ENCODE results near the gene SLC29A2. TPM values are rescaled to one million over a fixed set of nuclear protein-coding genes. Genes with fewer than 3 reads are reported as not detected.

SLC29A2 gene
- total and polyA plus RNA-seq, 2 donors (not counting 1 experiment from before 2014, with no cell fraction given): 16.2 to 18.5 TPM

DNA sequence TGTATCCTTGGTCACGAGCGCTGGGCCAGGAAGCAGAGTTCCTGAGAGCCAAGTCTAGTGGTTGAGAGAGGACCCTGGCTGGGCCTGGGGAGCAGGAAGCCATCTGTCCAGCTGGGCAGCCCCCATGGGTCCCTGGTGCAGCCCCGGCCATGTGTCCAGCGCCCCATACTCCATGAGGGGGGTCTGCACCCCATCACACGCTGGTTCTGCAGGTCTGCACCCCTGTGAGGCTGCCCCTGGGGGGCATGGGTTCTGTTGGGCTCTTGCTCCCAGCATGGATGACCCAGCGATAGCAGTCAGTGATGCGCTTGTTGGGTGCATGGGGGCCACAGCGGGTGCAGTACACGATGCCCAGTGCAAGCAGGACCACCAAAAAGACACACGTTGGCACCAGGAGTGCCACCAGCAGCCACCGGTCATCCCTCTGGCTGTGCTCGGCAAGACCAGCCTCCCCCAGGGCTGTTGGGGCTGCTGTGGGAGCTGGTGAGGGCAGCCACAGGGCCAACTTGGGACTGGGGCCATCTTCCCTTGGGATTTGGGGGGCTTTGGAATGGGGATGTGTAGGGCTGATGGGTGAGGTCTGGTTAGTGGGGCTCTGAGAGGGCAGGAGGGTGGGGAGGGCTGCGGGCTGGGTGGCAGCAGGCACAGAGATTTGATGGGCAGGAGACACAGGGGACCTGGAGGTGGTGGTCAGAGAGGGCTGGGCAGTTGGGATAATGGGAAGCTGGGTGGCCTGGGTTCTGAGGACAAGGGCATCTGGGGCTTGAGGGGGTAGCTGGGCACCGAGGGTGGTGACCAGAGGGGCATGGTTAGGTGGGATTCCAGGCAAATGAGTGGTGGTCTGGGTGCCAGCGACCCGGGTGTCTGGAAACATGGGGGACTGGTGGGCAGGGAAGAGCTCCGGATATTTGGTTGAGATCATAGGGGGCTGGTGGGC lies 56.7 kb downstream of the SLC29A2 start:
- no peak overlapping the region for H3K27ac ChIP-seq (ENCODE audit: low read length in 2 of 2)
- POLR2A ChIA-PET: no interaction called here
- Mint-ChIP-seq H3K4me1 (peaks cover 51% of the 10 kb centered on the region), H3K4me3 (peak overlapping the region; percentile 54), H3K27me3 (no peaks in the 10 kb centered on the region), H3K9me3 (ENCODE audit: insufficient read depth) (no peaks in the 10 kb centered on the region), H3K27ac (peak overlapping the region; percentile 75)
- ATAC-seq (ENCODE audit: low read depth) (no peak), DNase-seq (no peak)
- H3K27me3 ChIP-seq (replicated peaks in 1 of 4; ENCODE audit: control extremely low read depth in 1 of 4, control insufficient read depth in 3 of 4, insufficient read depth in 4 of 4, low read length in 3 of 4): no peaks in the 10 kb centered on the region
- no peaks in the 10 kb centered on the region for H3K9me3 ChIP-seq (ENCODE audit: control extremely low read depth in 1 of 3, control insufficient read depth in 2 of 3, insufficient read depth in 1 of 3, low read length in 2 of 3)
- no peak overlapping the region for H3K4me2 ChIP-seq (replicated peaks; ENCODE audit: low read depth, low read length, poor library complexity, severe bottlenecking)
- H3K4me3 ChIP-seq (ENCODE audit: control extremely low read depth in 1 of 5, extremely low read depth in 1 of 5, insufficient read depth in 1 of 5, low read depth in 2 of 5, low read length in 4 of 5): no peak overlapping the region
- intact Hi-C loops (cut with micrococcal nuclease): no loop called here
- no peak overlapping the region for H2AFZ ChIP-seq (ENCODE audit: insufficient read depth, low read depth, low read length, poor library complexity, severe bottlenecking)
- no peak overlapping the region for H3K9ac ChIP-seq (ENCODE audit: low read length)
- WGBS (ENCODE audit: insufficient coverage): 92% methylated on average over 17 of the region's 17 CpGs
- no peaks in the 10 kb centered on the region for H4K20me1 ChIP-seq (ENCODE audit: control insufficient read depth, insufficient read depth, low read length, poor library complexity, severe bottlenecking)
- no peaks in the 10 kb centered on the region for H3K36me3 ChIP-seq (replicated peaks in 1 of 2; ENCODE audit: control extremely low read depth in 1 of 2, control insufficient read depth in 1 of 2, extremely low read depth in 1 of 2, insufficient read depth in 2 of 2, low read length in 1 of 2)
- H3K79me2 ChIP-seq (ENCODE audit: control insufficient read depth, insufficient read depth, low read length): no peaks in the 10 kb centered on the region
- peaks cover 35 to 46% of the 10 kb centered on the region in 2 donors for H3K4me1 ChIP-seq (ENCODE audit: control insufficient read depth in 2 of 2, insufficient read depth in 2 of 2, low read length in 2 of 2)
- CTCF ChIA-PET: interaction anchor here (4.9 to 6.3 kb wide), 2 partner anchors 16 to 71 kb away, joined by 63 to 101 read pairs; no protein-coding TSS in a partner anchor
- no peak for TF ChIP-seq EZH2 (IDR thresholded peaks at IDR 0.05; ENCODE audit: borderline replicate concordance, insufficient read depth, low read depth, low read length, poor library complexity, severe bottlenecking)
- TF ChIP-seq, protein P1, sequence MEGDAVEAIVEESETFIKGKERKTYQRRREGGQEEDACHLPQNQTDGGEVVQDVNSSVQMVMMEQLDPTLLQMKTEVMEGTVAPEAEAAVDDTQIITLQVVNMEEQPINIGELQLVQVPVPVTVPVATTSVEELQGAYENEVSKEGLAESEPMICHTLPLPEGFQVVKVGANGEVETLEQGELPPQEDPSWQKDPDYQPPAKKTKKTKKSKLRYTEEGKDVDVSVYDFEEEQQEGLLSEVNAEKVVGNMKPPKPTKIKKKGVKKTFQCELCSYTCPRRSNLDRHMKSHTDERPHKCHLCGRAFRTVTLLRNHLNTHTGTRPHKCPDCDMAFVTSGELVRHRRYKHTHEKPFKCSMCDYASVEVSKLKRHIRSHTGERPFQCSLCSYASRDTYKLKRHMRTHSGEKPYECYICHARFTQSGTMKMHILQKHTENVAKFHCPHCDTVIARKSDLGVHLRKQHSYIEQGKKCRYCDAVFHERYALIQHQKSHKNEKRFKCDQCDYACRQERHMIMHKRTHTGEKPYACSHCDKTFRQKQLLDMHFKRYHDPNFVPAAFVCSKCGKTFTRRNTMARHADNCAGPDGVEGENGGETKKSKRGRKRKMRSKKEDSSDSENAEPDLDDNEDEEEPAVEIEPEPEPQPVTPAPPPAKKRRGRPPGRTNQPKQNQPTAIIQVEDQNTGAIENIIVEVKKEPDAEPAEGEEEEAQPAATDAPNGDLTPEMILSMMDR (IDR thresholded peaks at IDR 0.05): no peak

DNA sequence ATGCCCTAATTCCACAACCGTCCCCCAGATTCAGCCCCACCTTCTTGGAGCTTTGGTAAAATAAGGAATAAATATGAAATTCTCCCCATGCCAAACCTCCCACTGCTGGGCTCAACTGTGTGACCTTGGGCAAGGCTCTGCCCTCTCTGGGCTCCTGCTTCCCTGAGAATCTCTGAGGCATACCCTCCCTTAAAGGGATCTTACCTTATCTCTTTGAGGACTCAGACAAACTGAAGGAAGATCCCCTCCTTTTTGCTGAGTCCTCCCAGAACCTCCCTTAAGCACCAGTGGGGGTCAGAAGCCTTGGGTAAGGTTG lies 57.4 kb downstream of the SLC29A2 start:
- Mint-ChIP-seq H3K4me1 (peaks cover 48% of the 10 kb centered on the region), H3K9me3 (ENCODE audit: insufficient read depth) (no peaks in the 10 kb centered on the region), H3K27me3 (no peaks in the 10 kb centered on the region), H3K4me3 (peak overlapping the region; percentile 61), H3K27ac (peak overlapping the region; percentile 53)
- H3K4me2 ChIP-seq (replicated peaks; ENCODE audit: low read depth, low read length, poor library complexity, severe bottlenecking): no peak overlapping the region
- H3K27me3 ChIP-seq (replicated peaks in 1 of 4; ENCODE audit: control extremely low read depth in 1 of 4, control insufficient read depth in 3 of 4, insufficient read depth in 4 of 4, low read length in 3 of 4): no peaks in the 10 kb centered on the region
- no peak overlapping the region for H2AFZ ChIP-seq (ENCODE audit: insufficient read depth, low read depth, low read length, poor library complexity, severe bottlenecking)
- H3K79me2 ChIP-seq (ENCODE audit: control insufficient read depth, insufficient read depth, low read length): no peaks in the 10 kb centered on the region
- peaks cover 32 to 42% of the 10 kb centered on the region in 2 donors for H3K4me1 ChIP-seq (ENCODE audit: control insufficient read depth in 2 of 2, insufficient read depth in 2 of 2, low read length in 2 of 2)
- no peaks in the 10 kb centered on the region for H3K36me3 ChIP-seq (replicated peaks in 1 of 2; ENCODE audit: control extremely low read depth in 1 of 2, control insufficient read depth in 1 of 2, extremely low read depth in 1 of 2, insufficient read depth in 2 of 2, low read length in 1 of 2)
- H3K4me3 ChIP-seq (ENCODE audit: control extremely low read depth in 1 of 5, extremely low read depth in 1 of 5, insufficient read depth in 1 of 5, low read depth in 2 of 5, low read length in 4 of 5): no peak overlapping the region
- H3K27ac ChIP-seq (ENCODE audit: low read length in 2 of 2): peak overlapping the region in 1 of 2 donors; percentile 80
- WGBS (ENCODE audit: insufficient coverage): no CpG with 5 or more reads among the region's 1 CpG
- H3K9ac ChIP-seq (ENCODE audit: low read length): no peak overlapping the region
- POLR2A ChIA-PET: interaction anchor here (0.5 kb wide), 1 partner anchor 516 kb away, joined by 4 read pairs; no protein-coding TSS in a partner anchor
- no peaks in the 10 kb centered on the region for H4K20me1 ChIP-seq (ENCODE audit: control insufficient read depth, insufficient read depth, low read length, poor library complexity, severe bottlenecking)
- intact Hi-C loops (cut with micrococcal nuclease): no loop called here
- ATAC-seq (ENCODE audit: low read depth) (no peak), DNase-seq (no peak)
- CTCF ChIA-PET: interaction anchor here (4.9 to 6.3 kb wide), 2 partner anchors 16 to 72 kb away, joined by 63 to 101 read pairs; no protein-coding TSS in a partner anchor
- no peaks in the 10 kb centered on the region for H3K9me3 ChIP-seq (ENCODE audit: control extremely low read depth in 1 of 3, control insufficient read depth in 2 of 3, insufficient read depth in 1 of 3, low read length in 2 of 3)
- TF ChIP-seq, protein P1 (IDR thresholded peaks at IDR 0.05): no peak
- no peak for TF ChIP-seq EZH2 (IDR thresholded peaks at IDR 0.05; ENCODE audit: borderline replicate concordance, insufficient read depth, low read depth, low read length, poor library complexity, severe bottlenecking)

Measured in B cell (primary cell).